ENCODE data around the gene MBOAT2. TPM values are rescaled to one million over a fixed set of nuclear protein-coding genes. Genes with fewer than 3 reads are reported as not detected.

The MBOAT2 gene
- total RNA-seq, 1 experiment from 2014 or later = 16.8 TPM

GRCh38 chr2:8805278-8806210 is 197.9 kb downstream of the MBOAT2 start:
- CTCF ChIA-PET = no interaction called here
- Histone ChIP-seq H3K4me1 (ENCODE audit: control insufficient read depth in 1 of 2, insufficient read depth in 2 of 2, low read length in 2 of 2) (peaks cover 17 to 19% of the 10 kb centered on the region in 2 experiments; a peak in 3 of 4 replicates), H3K9ac (ENCODE audit: low read length) (no peak overlapping the region), H3K79me2 (ENCODE audit: insufficient read depth, low read length) (no peaks in the 10 kb centered on the region), H3K9me2 (ENCODE audit: insufficient read depth) (no peaks in the 10 kb centered on the region), H3K9me3 (ENCODE audit: control insufficient read depth in 1 of 2, insufficient read depth in 1 of 2, low read depth in 1 of 2, low read length in 2 of 2) (no peaks in the 10 kb centered on the region), H3K4me3 (replicated peaks in 1 of 2; ENCODE audit: low read depth in 1 of 2, low read length in 2 of 2) (no peak overlapping the region), H3K27me3 (ENCODE audit: insufficient read depth, low read length) (no peaks in the 10 kb centered on the region), H2AFZ (ENCODE audit: low read depth, low read length, poor library complexity, severe bottlenecking) (no peak overlapping the region), H3K4me2 (ENCODE audit: low read length) (no peak overlapping the region), H4K20me1 (ENCODE audit: insufficient read depth) (no peaks in the 10 kb centered on the region), H3K27ac (ENCODE audit: low read depth, low read length) (no peak overlapping the region), H3K36me3 (ENCODE audit: control insufficient read depth in 1 of 2, insufficient read depth in 2 of 2, low read length in 2 of 2) (no peaks in the 10 kb centered on the region)
- POLR2A ChIA-PET = no interaction called here
- RAD21 ChIA-PET (ENCODE audit: low non-redundant PET in 1 of 2, low total read pairs in 2 of 2, uncharacterized antibody in 2 of 2, unreplicated experiment in 2 of 2) = no interaction called here
- ATAC-seq = no peak
- TF ChIP-seq EZH2phosphoT487 (IDR thresholded peaks at IDR 0.05; ENCODE audit: borderline replicate concordance) (no peak), ZNF274 (IDR thresholded peaks at IDR 0.05; ENCODE audit: low read depth, low read length) (no peak), FOSL1 (IDR thresholded peaks at IDR 0.05; ENCODE audit: low read depth) (no peak)
- DNase-seq (ENCODE audit: low read depth, low spot score) = no peak
- BruUV-seq (replicated peaks) = no TSS peak
- intact Hi-C loops (cut with micrococcal nuclease) = no loop called here

- intact Hi-C loops (cut with micrococcal nuclease) = no loop called here
- peak; percentile 100 for ATAC-seq
- Histone ChIP-seq H3K36me3 (ENCODE audit: control insufficient read depth in 1 of 2, insufficient read depth in 2 of 2, low read length in 2 of 2) (no peaks in the 10 kb centered on the region), H3K4me1 (ENCODE audit: control insufficient read depth in 1 of 2, insufficient read depth in 2 of 2, low read length in 2 of 2) (peaks cover 17 to 19% of the 10 kb centered on the region in 2 experiments; a peak in 3 of 4 replicates), H2AFZ (ENCODE audit: low read depth, low read length, poor library complexity, severe bottlenecking) (no peak overlapping the region), H3K9me3 (ENCODE audit: control insufficient read depth in 1 of 2, insufficient read depth in 1 of 2, low read depth in 1 of 2, low read length in 2 of 2) (no peaks in the 10 kb centered on the region), H3K9ac (ENCODE audit: low read length) (peak overlapping the region; percentile 4; the same call in 1 of the 2 replicates), H3K9me2 (ENCODE audit: insufficient read depth) (no peaks in the 10 kb centered on the region), H4K20me1 (ENCODE audit: insufficient read depth) (peaks cover 4% of the 10 kb centered on the region; the same call in 1 of the 2 replicates), H3K27ac (ENCODE audit: low read depth, low read length) (peak overlapping the region; percentile 4; the same call in 1 of the 2 replicates), H3K4me3 (replicated peaks in 1 of 2; ENCODE audit: low read depth in 1 of 2, low read length in 2 of 2) (no peak overlapping the region), H3K4me2 (ENCODE audit: low read length) (peak overlapping the region; percentile 46), H3K79me2 (ENCODE audit: insufficient read depth, low read length) (no peaks in the 10 kb centered on the region), H3K27me3 (ENCODE audit: insufficient read depth, low read length) (no peaks in the 10 kb centered on the region)
- DNase-seq (ENCODE audit: low read depth, low spot score) = peak; percentile 91
- RAD21 ChIA-PET (ENCODE audit: low non-redundant PET in 1 of 2, low total read pairs in 2 of 2, uncharacterized antibody in 2 of 2, unreplicated experiment in 2 of 2) = no interaction called here
- POLR2A ChIA-PET = interaction anchor here (0.7 kb wide), 1 partner anchor 122 kb away, joined by 4 read pairs; the partner anchor contains the start of gene ID2
- no TSS peak for BruUV-seq (replicated peaks)
- CTCF ChIA-PET = interaction anchor here (1.2 kb wide), 1 partner anchor 111 kb away, joined by 5 read pairs; no protein-coding TSS in a partner anchor
- TF ChIP-seq CTCF (IDR thresholded peaks at IDR 0.05 in 2 of 3, conservative IDR thresholded peaks at IDR 0.05 in 1 of 3; ENCODE audit: borderline replicate concordance in 1 of 3, insufficient read depth in 1 of 3, low read depth in 2 of 3, low read length in 2 of 3) (peak; percentile 17 to 39 (median 34); a peak in 3 of 6 replicates), SIN3A (IDR thresholded peaks at IDR 0.05; ENCODE audit: low read depth) (peak; percentile 84), YY1 (IDR thresholded peaks at IDR 0.05; ENCODE audit: extremely low read depth, insufficient replicate concordance, low read depth, low read length) (no peak), ZBTB33 (IDR thresholded peaks at IDR 0.05; ENCODE audit: extremely low read depth, insufficient replicate concordance, low read length) (no peak), EZH2phosphoT487 (IDR thresholded peaks at IDR 0.05; ENCODE audit: borderline replicate concordance) (no peak), ATF3 (IDR thresholded peaks at IDR 0.05) (0 out of 2 replicates have a peak, but pooled peaks have one; percentile 23), POLR2A (IDR thresholded peaks at IDR 0.05; ENCODE audit: borderline replicate concordance, extremely low read depth, insufficient read depth, insufficient read length) (no peak), ELF1 (IDR thresholded peaks at IDR 0.05; ENCODE audit: borderline replicate concordance, low read depth) (no peak; the same call in 1 of the 2 replicates), MAX (IDR thresholded peaks at IDR 0.05) (peak; percentile 62), JUND (IDR thresholded peaks at IDR 0.05) (peak; percentile 86)
Measured at GRCh38 chr2:8803658-8804379, 199.7 kb downstream of the MBOAT2 start.

Measured in HCT116 (cell line).